PC-3 (cell line): Measurements from ENCODE around the gene TCFL5. TPM values are rescaled to one million over a fixed set of nuclear protein-coding genes. Genes with fewer than 3 reads are reported as not detected.

Source experiments
- ATAC-seq: fragments of 200-7000 bp; cut with Tn5 transposase; 2 replicates; pipeline ENCODE4 v1.9.1; 2020; ENCODE audit warnings: mild to moderate bottlenecking, moderate library complexity
- BruUV-seq: library from RNA; stranded (reverse); fragments of 400-500 nt; replicated peaks from 2 replicates; lab custom pipeline; 2021; lab: Mats Ljungman, UMichigan
- CTCF ChIA-PET: fragments of 300-600 bp; sonication (Branson Sonifier 250); formaldehyde crosslinking; loops from one replicate; lab custom pipeline; 2022; ENCODE audit warnings: antibody characterized with exemption; lab: Charles Lee
- POLR2A ChIA-PET: fragments of 300-600 bp; sonication (Branson Sonifier 250); formaldehyde crosslinking; loops from one replicate; lab custom pipeline; 2022; ENCODE audit warnings: antibody characterized with exemption; ENCODE audit not compliant: unreplicated experiment; lab: Charles Lee
- DNase-seq: peaks from one replicate; pipeline ENCODE4 v3.0.0-alpha.2; 2015
- H2AFZ ChIP-seq: fragments of 300-600 bp; sonication (generic); 2 replicates; pipeline ENCODE4 v1.6.0; 2016; ENCODE audit warnings: antibody characterized with exemption, low read length
- H3F3A ChIP-seq: fragments of 300-600 bp; sonication (generic); one replicate; pipeline ENCODE4 v1.6.0; 2017; ENCODE audit warnings: antibody characterized with exemption, low read length, control low read depth, mild to moderate bottlenecking; ENCODE audit not compliant: unreplicated experiment
- H3K27ac ChIP-seq: fragments of 300-600 bp; sonication (generic); 2 replicates; pipeline ENCODE4 v1.5.1; 2016; ENCODE audit warnings: mild to moderate bottlenecking, low read length
- H3K27me3 ChIP-seq: fragments of 300-600 bp; sonication (generic); 2 replicates; pipeline ENCODE4 v1.6.1; 2016; ENCODE audit warnings: low read length, mixed read lengths
- H3K36me3 ChIP-seq: fragments of 300-600 bp; sonication (generic); 2 replicates; pipeline ENCODE4 v1.6.1; 2016; ENCODE audit warnings: low read depth, mixed run types, low read length, mixed read lengths
- H3K4me1 ChIP-seq: fragments of 300-600 bp; sonication (generic); 2 replicates; pipeline ENCODE4 v1.5.1; 2016; ENCODE audit warnings: low read length; ENCODE audit not compliant: insufficient read depth
- H3K4me2 ChIP-seq: fragments of 300-600 bp; sonication (generic); 2 replicates; pipeline ENCODE4 v1.6.0; 2016; ENCODE audit warnings: low read length
- H3K4me3 ChIP-seq: fragments of 300-600 bp; sonication (generic); 2 replicates; pipeline ENCODE4 v1.5.1; 2016; ENCODE audit warnings: mild to moderate bottlenecking, low read length, mixed read lengths
- H3K79me2 ChIP-seq: fragments of 300-600 bp; sonication (generic); 2 replicates; pipeline ENCODE4 v1.6.1; 2017; ENCODE audit warnings: low read length, mixed read lengths
- H3K9ac ChIP-seq: fragments of 300-600 bp; sonication (generic); 2 replicates; pipeline ENCODE4 v1.6.0; 2016; ENCODE audit warnings: mild to moderate bottlenecking, low read length
- H3K9me2 ChIP-seq: fragments of 300-600 bp; sonication (generic); replicated peaks from 2 replicates; pipeline ENCODE4 v1.6.1; 2016; ENCODE audit warnings: mixed run types, low read length, mixed read lengths
- H3K9me3 ChIP-seq: fragments of 300-600 bp; sonication (generic); 2 replicates; pipeline ENCODE4 v1.6.1; 2016; ENCODE audit warnings: low read length, mixed read lengths
- H4K20me1 ChIP-seq: fragments of 300-600 bp; sonication (generic); 2 replicates; pipeline ENCODE4 v1.6.1; 2016; ENCODE audit warnings: low read length, mixed read lengths
- CTCF ChIP-seq: fragments of 300-600 bp; sonication (generic); conservative IDR thresholded peaks from 2 replicates; pipeline ENCODE4 v1.5.1; 2017; ENCODE audit warnings: antibody characterized with exemption, low read depth, mild to moderate bottlenecking, low read length
- EZH2 ChIP-seq: fragments of 300-600 bp; sonication (generic); IDR thresholded peaks from one replicate; pipeline ENCODE4 v1.6.1; 2017; ENCODE audit warnings: antibody characterized with exemption, mild to moderate bottlenecking, low read length; ENCODE audit not compliant: unreplicated experiment
- EZH2phosphoT487 ChIP-seq: fragments of 300-600 bp; sonication (generic); IDR thresholded peaks from 2 replicates; pipeline ENCODE4 v1.6.1; 2018; ENCODE audit warnings: mild to moderate bottlenecking, antibody characterized with exemption, low read length, borderline replicate concordance
- intact Hi-C: fragments of 100-400 bp; cut with micrococcal nuclease; formaldehyde crosslinking; loops from 2 replicates; pipeline ENCODE4 v1.9.0; 2023
- total RNA-seq: library from RNA; depleted of rRNA; stranded (reverse); fragments of >200 nt; gene quantifications from 2 replicates; pipeline ENCODE4 v1.2.3, GENCODE V29; 2014

TCFL5 gene
- total RNA-seq, 1 experiment from 2014 or later = 15.8 TPM

GRCh38 chr20:62889411-62889810, 27.8 kb upstream of the TCFL5 start:
- Histone ChIP-seq H2AFZ (no peak overlapping the region), H3K27me3 (no peaks in the 10 kb centered on the region), H3K9me2 (no peaks in the 10 kb centered on the region), H3K4me2 (no peak overlapping the region), H4K20me1 (no peaks in the 10 kb centered on the region), H3K27ac (no peak overlapping the region), H3F3A (peaks cover 5% of the 10 kb centered on the region), H3K4me3 (no peak overlapping the region), H3K36me3 (peaks cover 62% of the 10 kb centered on the region), H3K79me2 (no peaks in the 10 kb centered on the region), H3K9me3 (no peaks in the 10 kb centered on the region), H3K9ac (no peak overlapping the region), H3K4me1 (no peaks in the 10 kb centered on the region)
- intact Hi-C loops = no loop called here
- DNase-seq (no peak), ATAC-seq (no peak)
- TF ChIP-seq EZH2 (no peak), EZH2phosphoT487 (no peak), CTCF (no peak)
- ChIA-PET POLR2A (interaction anchor here (0.6 kb wide), 1 partner anchor 973 kb away, joined by 3 read pairs; no protein-coding TSS in a partner anchor), CTCF (no interaction called here)
- no TSS peak for BruUV-seq

- no peak for TF ChIP-seq CTCF
- no peak for TF ChIP-seq EZH2phosphoT487
- no peak for TF ChIP-seq EZH2
- Histone ChIP-seq H2AFZ (no peak overlapping the region), H3K36me3 (peaks cover 57% of the 10 kb centered on the region), H3K27me3 (no peaks in the 10 kb centered on the region), H3K9me2 (no peaks in the 10 kb centered on the region), H3K4me2 (no peak overlapping the region), H3K9me3 (no peaks in the 10 kb centered on the region), H3K4me3 (no peak overlapping the region), H3K9ac (no peak overlapping the region), H3K79me2 (no peaks in the 10 kb centered on the region), H4K20me1 (no peaks in the 10 kb centered on the region), H3K4me1 (no peaks in the 10 kb centered on the region), H3F3A (peaks cover 5% of the 10 kb centered on the region), H3K27ac (no peak overlapping the region)
- ATAC-seq (no peak), DNase-seq (no peak)
- ChIA-PET CTCF (no interaction called here), POLR2A (interaction anchor here (0.6 kb wide), 1 partner anchor 972 kb away, joined by 3 read pairs; no protein-coding TSS in a partner anchor)
- no TSS peak for BruUV-seq
- intact Hi-C loops = no loop called here
Observed at GRCh38 chr20:62888910-62889309, 27.3 kb upstream of the TCFL5 start.

- Histone ChIP-seq H3K4me2 (no peak overlapping the region), H3K27me3 (no peaks in the 10 kb centered on the region), H4K20me1 (no peaks in the 10 kb centered on the region), H3K4me3 (no peak overlapping the region), H3K9ac (no peak overlapping the region), H3K9me3 (no peaks in the 10 kb centered on the region), H3K79me2 (no peaks in the 10 kb centered on the region), H3K36me3 (peaks cover 52% of the 10 kb centered on the region), H3F3A (peaks cover 5% of the 10 kb centered on the region), H2AFZ (no peak overlapping the region), H3K4me1 (no peaks in the 10 kb centered on the region), H3K27ac (no peak overlapping the region), H3K9me2 (no peaks in the 10 kb centered on the region)
- BruUV-seq = no TSS peak
- ChIA-PET POLR2A (no interaction called here), CTCF (no interaction called here)
- ATAC-seq (no peak), DNase-seq (no peak)
- no peak for TF ChIP-seq EZH2phosphoT487
- TF ChIP-seq CTCF = no peak
- TF ChIP-seq EZH2 = no peak
- intact Hi-C loops = no loop called here
Observed at GRCh38 chr20:62888406-62888805, 26.8 kb upstream of the TCFL5 start.
